Activated CD4-positive, alpha-beta T cell treated with anti-CD3 and anti-CD28 coated beads for 1 hour (primary cell): Measurements from ENCODE around the gene DRD5.
"Not testable (repeated sequence)": the region's sequence is repeated elsewhere in the genome, so short reads cannot be mapped to it uniquely, and the experiment has no call there.

Source experiments
- DNase-seq: peaks from one replicate; pipeline ENCODE4 v3.0.0-alpha.2; 2020

The DRD5 gene

DNA sequence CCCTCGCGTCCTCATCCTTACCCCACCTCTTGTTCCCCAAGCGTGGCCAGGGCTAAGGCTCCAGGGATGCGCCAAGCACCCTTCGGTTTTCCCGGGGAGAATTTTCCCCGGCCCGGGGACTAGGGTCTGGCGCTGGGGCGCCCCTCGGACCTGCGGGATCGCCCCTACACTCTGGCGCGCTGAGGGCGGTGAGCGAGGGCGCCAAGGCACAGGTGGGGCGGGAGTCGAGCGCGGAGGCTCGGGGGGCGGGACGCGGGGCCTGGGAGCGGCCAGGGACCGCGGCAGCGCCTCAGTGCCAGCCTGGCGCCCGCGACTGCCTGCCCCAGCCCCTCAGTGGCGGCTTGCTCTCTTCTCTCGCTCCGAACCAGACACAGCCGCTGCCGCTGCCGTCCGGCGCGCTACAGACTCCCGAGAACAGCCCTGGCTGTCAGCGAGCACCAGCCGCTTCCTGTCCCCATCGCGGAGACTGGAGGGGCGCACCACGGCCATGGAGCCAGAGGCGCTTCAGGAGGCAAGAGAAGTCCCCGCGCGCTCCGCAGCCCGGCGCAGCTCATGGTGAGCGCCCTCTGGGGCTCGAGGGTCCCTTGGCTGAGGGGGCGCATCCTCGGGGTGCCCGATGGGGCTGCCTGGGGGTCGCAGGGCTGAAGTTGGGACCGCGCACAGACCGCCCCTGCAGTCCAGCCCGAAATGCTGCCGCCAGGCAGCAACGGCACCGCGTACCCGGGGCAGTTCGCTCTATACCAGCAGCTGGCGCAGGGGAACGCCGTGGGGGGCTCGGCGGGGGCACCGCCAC is at the start of gene DRD5:
Gene DRD5 (plus strand): TSS at position 292 of the 793 bp plus-strand sequence. CDS start 396 bp downstream, at position 688.
- no peak for DNase-seq

DNA sequence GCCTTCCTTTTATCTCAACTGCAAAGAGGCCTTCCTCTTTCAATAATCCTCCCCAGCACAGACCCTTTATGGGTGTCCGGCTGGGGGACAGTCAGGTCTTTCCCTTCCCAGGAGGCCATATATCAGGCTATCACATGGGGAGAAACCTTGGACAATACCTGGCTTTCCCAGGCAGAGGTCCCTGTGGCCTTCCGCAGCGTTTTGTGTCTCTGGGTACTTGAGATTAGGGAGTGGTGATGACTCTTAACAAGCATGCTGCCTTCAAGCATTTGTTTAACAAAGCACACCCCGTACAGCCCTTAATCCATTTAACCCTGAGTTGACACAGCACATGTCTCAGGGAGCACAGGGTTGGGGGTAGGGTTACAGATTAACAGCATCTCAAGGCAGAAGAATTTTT is 49.2 kb upstream of the DRD5 start:
- not testable (repeated sequence) for DNase-seq

DNA sequence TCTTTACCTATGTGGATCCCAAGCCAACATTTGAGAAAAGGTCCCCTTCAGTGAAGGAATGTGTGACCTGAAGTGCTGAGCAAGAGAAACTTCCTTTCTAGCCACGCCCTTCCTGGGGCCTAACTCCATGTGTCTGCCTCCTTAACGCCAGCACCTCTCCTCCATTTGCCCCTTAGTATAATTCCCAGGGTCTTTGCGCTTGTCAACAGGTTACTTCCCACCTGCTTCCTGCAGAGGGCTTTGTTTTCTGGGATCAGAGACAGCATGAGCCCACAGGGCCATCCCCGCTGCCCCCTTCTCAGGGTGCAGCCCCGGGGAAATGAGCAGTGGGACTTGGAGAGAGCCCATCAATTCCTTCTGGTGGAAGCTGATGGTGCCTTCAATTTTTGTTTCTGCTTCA is 45.9 kb upstream of the DRD5 start:
- DNase-seq = no peak

DNA sequence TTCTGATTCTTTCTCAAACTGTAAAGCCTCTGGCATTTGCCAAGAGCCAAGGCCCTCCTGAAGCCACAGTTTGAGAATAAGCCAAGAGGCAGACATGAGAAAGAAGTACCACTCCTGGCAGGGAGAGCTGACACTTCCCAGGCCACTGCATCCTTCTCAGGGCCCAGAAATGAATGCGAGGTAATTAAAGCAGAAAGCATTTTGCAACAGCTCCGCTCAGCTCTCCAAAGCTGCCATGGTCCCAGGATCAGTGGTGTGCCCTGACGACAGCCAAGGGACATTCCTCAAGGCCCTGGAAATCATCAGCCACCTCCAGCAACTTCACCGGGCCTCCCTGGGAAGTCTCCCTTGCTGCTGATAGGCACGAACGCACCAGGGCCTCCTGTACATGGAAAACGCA is 44.2 kb upstream of the DRD5 start:
- DNase-seq = not testable (repeated sequence)

DNA sequence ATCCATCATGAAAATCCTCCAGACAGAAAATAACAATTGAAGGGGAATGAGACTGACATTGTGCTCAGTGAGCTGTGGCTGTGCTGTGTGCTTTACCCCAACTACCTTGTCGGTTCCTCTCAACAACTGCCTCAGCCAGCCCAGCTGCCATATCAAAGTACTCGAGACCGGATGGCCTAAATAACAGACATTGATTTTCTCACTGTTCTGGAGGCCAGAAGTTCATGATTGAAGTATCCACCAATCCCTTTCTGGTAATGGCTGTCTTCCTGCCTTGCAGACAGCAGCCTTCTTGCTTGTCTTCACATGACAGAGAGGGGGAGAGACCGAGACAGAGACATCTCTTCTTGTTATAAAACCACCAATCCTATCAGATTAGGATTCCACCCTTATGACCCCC is 37.6 kb upstream of the DRD5 start:
- DNase-seq = not testable (repeated sequence)

DNA sequence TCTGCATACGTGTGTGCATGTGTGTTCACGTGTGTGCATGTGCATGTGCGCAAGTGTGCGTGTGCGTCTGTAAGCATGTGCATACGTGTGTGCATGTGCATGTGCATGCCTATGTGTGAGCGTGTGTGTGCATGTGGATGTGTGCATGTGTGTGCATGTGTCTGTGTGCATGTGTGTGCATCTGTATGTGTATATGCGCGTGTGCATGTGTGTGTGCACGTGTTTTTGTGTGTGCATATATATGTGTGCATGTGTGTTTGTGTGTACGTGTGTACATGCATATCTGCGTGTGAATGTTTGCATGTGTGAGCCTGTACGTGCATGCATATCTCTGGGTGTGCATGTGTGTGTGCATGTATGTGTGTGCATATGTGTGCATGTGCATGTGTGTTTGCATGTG is 35.7 kb upstream of the DRD5 start:
- no peak for DNase-seq

DNA sequence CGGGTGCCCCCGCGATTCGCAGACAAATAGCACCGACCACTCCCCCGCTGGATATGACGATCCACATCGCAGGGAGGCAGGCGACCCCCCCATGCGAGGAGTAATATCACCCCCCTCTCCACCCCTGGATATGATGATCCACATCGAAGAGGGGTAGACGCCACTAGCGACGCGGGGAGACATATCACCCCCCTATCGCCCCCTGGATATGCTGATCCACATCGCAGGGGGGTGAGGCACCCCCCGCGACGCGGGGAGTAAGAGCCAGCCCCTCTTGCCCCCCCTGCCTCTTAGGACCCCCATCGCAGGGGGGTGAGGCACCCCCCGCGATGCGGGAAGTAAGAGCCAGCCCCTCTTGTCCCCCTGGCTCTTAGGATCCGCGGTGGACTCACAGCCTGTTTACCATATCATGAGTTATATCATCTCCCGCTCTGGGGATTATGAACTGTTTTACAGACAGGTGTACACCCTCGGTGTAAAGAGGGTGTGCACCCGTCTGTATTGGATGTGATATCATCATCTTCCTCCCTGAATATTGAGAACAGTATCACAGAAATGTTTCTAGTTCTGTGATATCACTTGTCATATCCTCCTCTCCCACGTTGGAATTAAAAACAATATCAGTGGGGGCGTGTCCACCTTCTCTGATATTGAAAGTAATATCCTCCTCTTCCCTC is 22.7 kb upstream of the DRD5 start:
- no peak for DNase-seq

DNA sequence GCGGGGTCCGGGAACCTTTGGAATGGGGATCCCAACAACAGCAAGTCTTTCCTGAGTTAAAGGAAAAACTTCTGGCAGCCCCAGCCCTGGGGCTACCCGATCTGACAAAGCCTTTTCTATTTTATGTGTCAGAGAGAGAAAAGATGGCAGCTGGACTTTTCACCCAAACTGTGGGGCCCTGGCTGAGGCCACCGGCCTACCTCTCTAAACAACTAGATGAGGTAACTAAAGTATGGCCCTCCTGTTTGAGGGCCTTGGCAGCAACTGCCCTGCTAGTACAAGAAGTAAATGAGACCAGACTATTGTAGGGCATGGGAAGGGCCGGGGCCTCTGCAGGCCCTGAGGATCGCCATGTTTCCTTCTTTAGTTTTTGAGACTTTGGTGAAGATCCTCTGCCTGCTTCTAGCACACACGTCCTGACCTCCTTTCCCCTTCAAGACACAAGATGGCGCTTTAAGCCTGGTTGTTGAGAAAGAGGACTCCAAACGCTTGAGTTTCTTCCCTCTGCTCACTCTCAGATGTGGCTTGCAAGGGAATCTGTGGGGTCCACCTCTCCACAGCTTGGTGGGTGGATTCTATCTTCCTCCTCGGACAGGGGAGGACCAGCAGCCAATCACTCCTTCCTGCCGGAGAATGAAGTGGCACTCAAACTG is 18.5 kb upstream of the DRD5 start:
- no peak for DNase-seq

DNA sequence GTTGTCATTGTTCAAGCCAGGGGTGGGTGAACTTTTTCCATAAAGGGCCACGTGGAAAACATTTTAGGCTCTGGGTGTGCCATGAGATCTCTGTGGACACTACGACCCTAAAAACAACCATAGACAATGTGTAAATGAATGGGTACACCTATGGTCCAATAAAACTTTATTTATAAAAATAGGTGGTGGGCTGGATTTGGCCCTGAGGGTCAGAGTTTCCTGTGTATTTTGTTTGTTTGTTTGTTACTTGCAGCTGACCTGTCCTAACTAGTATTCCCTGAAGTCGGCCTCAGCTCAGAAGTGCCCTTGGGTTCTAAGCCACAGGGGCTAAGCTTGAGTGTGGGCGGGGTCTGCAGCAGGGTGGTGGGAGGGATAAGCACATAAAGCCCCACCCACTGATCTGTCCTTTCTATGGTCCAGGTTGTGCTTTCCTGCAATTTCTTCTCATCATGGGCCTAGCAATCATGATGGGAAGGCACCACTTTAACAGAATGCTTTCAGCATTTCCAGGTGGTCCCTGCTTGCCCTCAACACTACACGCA is 17.2 kb upstream of the DRD5 start:
- no peak for DNase-seq

DNA sequence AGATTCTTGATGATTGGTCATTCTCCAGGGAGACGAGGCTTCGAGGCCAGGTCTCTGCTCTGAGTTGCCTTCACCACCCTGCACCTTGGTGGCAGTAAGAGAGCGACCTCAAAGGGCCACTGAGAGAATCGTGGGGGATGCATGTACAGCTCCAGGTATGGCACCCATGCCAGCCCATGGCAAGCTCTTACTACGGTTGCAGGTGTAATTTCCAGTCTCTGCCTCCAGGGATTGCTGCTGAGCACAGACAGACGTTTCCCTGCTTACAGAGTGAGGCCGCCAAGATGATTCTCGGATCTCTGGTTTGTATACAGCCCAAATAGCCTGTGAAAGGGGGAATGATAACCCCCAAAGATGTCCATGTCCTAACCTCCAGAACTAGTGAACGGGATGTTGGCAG is 16.3 kb upstream of the DRD5 start:
- DNase-seq = no peak

DNA sequence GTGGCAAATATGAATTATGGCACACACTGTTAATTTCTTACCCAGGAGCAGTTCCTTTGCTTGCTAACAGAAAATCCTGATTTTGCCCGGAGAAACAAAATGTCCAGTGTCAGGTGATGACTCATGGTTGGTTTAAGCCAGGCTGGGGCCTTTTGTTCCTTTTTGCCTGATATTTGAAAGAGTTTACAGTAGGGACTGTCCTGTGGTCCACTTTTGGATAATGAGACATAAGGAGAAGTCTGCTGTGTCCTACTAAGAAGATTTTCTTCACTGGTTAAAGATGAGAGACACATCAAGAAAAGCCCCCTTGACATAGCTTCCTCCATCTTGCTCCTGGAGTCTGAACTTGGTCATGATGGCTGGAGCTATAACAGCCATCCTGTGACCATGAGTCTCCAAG is 12.1 kb upstream of the DRD5 start:
- DNase-seq = no peak

DNA sequence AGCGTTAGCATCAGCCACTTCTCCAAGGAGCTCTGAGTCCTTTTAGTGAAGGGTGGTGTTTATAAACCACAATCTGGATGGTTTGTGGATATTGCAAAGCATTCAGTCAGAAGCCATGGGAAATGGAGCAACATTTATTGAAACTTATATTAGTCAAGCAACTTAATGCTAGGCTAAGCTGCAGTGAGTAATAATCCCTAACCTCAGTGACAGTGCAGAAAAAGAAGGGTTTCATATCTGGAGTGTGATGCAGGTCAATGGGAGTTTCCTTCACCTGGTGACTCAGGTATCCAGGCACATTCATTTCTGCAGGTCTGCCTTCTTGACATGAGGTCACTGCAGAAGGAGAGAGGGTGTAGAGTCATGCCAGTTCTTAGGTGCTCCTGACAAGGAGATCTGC is 10.4 kb upstream of the DRD5 start:
- DNase-seq = no peak

DNA sequence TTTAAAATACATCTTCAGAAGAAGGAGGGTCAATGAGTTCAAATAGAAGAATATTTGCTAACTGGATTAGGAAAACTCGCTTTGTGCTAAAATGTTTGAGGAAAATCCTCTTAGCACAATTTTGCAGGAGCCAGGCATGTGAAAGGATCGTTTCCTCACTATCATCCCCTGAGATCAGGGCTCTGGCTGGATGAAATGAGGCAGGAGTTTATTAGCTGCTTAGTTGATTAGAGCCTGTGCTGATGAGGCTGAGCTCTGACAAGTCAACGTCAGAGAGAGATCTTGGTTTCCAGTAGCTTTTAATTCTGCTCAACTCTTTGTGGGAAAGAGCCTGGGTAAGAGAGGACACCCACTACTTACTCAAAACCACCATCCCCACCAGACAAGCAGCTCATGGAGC is 8.0 kb upstream of the DRD5 start:
- DNase-seq = no peak

DNA sequence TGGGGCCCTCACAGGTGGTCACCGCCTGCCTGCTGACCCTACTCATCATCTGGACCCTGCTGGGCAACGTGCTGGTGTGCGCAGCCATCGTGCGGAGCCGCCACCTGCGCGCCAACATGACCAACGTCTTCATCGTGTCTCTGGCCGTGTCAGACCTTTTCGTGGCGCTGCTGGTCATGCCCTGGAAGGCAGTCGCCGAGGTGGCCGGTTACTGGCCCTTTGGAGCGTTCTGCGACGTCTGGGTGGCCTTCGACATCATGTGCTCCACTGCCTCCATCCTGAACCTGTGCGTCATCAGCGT is 652 bp downstream of the DRD5 start:
- DNase-seq = no peak

DNA sequence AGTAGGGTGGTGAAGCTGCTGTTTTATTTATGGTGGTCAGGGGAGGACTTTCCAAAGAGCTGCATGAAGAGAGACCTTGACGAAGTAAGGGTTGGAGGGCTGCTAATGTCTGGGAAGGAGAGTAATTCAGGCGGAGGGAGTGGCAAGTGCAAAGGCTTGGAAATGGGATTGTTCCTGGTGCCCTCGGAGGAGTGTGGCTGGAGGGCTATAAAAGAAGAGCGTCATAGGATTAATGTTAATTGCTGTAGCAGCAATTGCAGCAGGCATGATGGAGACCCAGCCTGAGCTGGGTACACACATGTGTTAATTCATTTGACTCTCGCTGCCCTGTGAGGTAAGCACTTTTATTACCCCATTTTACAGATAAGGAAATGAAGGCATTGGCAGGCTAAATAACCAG is 4.5 kb downstream of the DRD5 start:
- not testable (repeated sequence) for DNase-seq

DNA sequence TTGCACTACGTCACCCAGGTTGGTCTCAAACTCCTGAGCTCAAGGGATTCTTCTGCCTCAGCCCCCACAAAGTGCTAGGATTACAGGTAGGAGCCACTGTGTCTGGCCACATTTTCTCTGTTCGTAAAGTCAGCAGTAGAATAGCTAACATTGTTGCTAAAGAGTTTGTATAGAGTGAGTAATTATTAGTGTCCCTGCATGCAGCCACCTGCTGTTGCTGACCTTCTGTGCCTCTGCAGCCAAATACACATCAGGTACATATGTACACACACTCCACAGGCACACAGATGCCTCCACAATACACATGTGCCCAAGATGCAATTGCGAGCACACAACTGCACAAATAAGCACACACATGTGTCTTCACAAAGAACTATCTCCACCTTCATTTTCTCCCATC is 10.9 kb downstream of the DRD5 start:
- DNase-seq = no peak

DNA sequence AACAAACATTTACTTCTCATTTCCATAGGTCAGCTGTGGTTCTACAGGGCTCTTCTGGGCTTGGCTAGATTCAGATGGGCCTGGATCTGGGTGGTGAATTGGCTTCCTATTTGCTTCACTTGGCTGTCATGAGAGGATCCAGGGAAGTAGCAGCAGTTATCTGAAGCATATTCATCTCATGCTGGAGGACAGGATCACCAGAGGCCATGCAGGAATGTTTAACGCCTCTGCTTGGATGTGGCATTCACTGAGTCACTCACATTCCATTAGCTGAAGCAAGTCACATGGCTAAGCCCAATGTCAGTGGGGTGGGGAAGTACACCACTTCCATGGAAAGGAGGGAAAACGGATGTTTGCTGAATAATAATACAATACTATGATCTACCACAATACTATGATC is 15.2 kb downstream of the DRD5 start:
- not testable (repeated sequence) for DNase-seq

DNA sequence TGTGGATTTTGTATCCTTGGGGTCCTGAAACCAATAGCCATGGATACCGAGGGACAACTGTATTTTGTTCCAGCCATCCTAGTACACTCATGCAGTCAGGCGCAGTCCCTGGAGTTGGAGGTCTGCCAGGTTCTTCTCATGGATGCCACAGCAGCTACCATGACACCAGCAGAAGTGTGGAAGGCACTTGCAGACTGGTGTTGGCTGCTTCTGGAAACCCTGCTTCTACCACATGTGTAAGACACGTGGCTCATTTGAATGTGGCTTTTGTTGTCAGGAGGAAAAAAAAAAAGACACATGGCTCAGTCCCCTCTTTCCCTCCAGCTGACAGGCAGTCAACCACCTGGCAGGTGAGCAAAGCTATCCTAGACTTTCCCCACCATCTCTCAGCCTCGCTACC is 19.4 kb downstream of the DRD5 start:
- DNase-seq = no peak

DNA sequence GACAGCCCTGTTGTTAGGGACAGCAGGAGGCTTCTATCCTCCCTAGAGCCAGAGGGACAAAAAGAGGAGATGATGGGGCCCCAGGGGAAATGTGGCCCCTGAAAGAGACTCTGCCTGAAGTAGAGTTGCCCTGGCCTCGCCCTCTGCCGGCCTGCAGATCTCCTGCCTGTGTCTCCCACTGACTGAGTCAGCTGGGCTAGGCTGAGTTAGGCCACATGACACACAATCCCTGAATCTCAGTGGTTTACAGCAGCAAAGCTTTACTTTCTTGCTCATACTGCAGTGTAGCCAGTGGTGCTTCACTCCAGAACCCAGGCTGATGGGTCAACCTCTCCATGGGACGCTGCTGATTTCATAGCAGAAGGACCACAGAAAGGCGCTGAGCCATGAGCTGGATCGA is 23.5 kb downstream of the DRD5 start:
- DNase-seq = no peak

DNA sequence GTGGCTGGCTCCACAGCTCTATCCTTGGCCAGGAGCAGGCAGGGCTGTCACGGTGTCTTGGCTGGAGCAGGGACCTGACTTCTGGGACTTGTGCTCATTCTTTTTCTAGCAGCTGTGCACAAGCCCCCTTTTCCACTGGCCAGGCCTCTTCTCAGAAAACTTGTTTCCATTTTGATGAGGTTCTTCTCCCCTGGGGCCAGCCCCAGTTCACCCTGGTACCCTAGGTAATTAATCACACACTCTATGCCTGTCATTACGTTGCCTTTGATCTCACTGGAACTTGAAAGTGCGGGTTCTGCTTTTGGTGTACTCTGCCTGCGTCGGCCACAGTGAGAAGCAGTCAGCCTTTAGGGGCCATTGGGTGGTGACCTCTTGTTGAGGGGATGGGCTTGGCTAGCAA is 26.6 kb downstream of the DRD5 start:
- DNase-seq = no peak

DNA sequence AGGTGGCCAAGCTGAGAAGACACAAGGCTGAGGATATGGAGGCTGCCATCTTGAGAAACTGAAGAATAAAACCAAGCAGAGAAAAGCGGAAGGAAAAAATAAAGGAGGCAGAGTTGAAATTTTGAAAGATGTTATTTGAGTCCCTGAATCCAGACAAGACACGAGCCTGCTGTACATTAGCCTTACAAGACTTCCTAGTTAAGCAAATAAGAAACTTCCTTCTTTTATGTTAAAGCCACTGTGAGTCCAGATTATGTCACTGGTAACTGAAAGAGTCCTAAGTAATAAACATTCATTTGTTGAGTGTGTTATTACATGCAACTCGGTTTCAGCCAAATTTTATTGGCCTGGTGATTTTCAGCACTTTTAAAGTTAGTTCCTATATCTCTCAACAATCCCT is 30.4 kb downstream of the DRD5 start:
- DNase-seq = no peak

DNA sequence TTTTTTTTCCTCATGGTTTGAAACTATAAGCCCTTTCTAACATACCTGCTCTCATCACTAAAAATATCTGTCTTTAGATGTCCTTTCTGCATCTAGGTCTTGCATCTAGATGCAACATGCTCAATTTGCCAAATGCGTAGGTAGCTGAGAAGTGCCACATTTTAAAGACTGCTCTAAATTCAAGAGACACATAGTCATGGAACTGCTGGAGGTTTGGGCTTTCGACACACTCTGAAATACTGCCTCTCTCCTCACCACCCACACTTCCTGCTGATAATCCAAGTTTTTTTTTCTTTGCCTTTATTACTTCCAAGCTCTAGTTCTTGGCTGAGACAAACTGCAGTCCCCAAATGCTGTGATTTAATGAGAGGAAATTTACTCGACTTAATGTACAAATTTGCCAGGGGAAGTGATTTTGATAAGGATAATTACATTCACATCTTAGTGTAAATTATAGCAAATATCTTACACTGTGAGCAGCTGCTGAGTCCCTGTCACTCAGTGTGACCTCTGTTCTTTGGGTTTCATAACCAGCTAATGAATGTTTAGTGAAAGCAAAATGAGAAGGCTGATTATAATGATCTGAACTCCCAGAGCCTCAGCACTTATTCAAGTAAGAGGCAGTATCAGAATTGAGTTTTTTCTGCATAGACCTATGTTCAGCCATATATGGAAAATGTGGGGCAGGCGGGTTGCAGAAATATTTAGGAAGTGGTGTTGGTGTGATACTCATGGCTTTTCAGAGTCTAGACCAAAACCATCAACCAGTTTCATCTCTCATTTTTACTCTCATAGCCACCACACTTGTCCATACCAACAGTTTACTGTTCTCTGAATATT is 31.3 kb downstream of the DRD5 start:
- DNase-seq = no peak

DNA sequence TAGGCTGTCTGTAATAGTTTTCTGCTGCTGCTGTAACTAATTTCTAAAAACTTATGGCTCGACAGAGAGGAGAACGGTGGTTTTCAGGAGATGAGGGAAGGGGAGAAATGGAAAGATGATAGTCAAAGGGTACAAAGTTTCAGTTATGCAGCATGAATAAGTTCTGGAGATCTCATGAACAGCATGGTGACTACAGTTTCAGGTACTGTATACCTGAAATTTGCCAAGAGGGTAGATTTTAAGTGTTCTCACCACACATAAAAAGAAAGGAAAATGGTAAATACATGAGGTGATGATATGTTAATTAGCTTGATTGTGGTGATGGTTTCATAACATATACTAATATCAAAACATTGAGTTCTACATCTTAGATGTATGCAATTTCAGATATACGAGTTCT is 34.9 kb downstream of the DRD5 start:
- DNase-seq = no peak
